ENCODE data around the gene IGSF8. TPM values are rescaled to one million over a fixed set of nuclear protein-coding genes. Genes with fewer than 3 reads are reported as not detected.

Gene IGSF8
- total RNA-seq, 1 experiment from 2014 or later = 35.6 TPM

DNA sequence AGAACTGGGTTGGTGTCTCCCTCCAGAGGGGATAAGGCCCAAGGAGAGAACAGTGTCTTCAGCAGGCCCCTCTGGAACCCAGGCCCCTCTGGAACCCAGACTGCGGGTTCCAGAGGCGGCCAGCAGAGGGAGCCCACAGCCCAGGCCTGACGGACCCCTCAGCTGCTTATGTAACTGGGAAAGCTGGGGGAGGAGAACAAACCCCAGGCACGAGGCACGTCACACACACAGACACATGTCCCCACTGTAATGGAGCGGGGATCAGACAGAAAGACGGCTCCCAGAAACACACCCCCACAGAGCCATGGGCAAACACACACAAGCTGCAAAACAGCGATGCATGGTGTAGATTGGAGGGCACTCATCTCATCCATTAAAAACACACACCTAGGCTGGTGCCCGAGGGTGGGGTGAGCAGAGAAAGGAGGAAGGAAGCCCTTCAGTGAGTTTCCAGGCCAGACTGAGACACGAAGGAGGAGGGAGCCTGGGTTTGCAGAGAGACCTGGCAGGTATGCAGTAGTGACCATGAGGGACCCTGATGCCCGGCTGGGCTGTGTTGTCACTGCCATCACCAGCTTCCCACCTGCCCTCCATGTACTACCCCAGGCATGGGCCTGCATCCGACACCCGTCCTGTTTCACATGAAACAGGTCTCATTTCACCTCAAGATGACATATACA lies 2.8 kb upstream of the IGSF8 start (continued):
- TF ChIP-seq SIN3A (IDR thresholded peaks at IDR 0.05; ENCODE audit: low read depth) = no peak
- TF ChIP-seq FOSL1 (IDR thresholded peaks at IDR 0.05; ENCODE audit: low read depth) = no peak
- TF ChIP-seq SP1 (IDR thresholded peaks at IDR 0.05; ENCODE audit: low read depth) = no peak
- TF ChIP-seq EZH2 (IDR thresholded peaks at IDR 0.05) = no peak
- no peak for TF ChIP-seq ZFX (IDR thresholded peaks at IDR 0.05)

DNA sequence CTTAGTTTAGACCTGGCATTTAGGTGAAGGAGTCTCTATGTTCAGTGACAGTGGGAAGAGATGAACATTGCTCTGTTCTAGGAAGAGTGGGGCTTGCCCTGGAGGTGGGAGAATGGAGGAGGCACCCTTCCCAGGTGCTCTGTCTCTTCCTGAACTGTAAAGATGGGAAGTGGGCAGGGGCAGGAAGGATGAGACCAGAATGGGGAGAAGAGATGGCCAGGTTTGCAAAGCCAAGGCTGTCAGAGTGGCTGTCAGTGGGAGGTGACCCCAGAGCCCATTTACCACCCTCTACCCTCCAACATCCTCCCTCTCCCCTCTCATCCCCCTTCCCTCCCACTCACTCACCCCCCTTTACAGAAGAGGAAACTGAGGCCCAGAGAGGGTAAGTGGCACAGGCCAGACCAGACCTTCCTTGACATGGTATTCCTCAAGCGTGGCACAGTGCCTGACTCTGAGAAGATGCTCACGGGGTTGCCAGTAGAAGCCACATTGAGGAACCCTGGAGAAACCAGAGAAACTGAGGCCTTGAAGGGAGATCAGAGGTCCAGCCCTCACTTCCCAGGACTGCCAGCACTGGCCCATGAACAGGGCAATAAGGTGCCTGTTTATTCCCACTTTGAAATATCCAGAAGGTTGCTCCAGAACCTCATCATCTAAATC lies 1.4 kb upstream of the IGSF8 start:
- ChIA-PET RAD21 (ENCODE audit: low non-redundant PET in 1 of 2, low total read pairs in 2 of 2, uncharacterized antibody in 2 of 2, unreplicated experiment in 2 of 2) (interaction anchor here (1.2 to 1.8 kb wide), 3 partner anchors 53 to 277 kb away, joined by 3 to 5 read pairs (median 4); no protein-coding TSS in a partner anchor), CTCF (interaction anchor here (0.8 to 4.7 kb wide), 8 partner anchors 9 to 275 kb away, joined by 4 to 59 read pairs (median 18); no protein-coding TSS in a partner anchor), POLR2A (interaction anchor here (1.9 kb wide), 1 partner anchor 152 kb away, joined by 5 read pairs; no protein-coding TSS in a partner anchor)
- Histone ChIP-seq H3K79me2 (ENCODE audit: insufficient read depth, low read length) (peaks cover 4% of the 10 kb centered on the region; the same call in 1 of the 2 replicates), H3K4me3 (replicated peaks in 1 of 2; ENCODE audit: low read depth in 1 of 2, low read length in 2 of 2) (no peak overlapping the region), H3K9ac (ENCODE audit: low read length) (no peak overlapping the region), H3K4me2 (ENCODE audit: low read length) (no peak overlapping the region), H3K36me3 (ENCODE audit: control insufficient read depth in 1 of 2, insufficient read depth in 2 of 2, low read length in 2 of 2) (no peaks in the 10 kb centered on the region), H3K9me3 (ENCODE audit: control insufficient read depth in 1 of 2, insufficient read depth in 1 of 2, low read depth in 1 of 2, low read length in 2 of 2) (no peaks in the 10 kb centered on the region), H3K9me2 (ENCODE audit: insufficient read depth) (no peaks in the 10 kb centered on the region), H3K27ac (ENCODE audit: low read depth, low read length) (no peak overlapping the region), H2AFZ (ENCODE audit: low read depth, low read length, poor library complexity, severe bottlenecking) (no peak overlapping the region), H3K27me3 (ENCODE audit: insufficient read depth, low read length) (no peaks in the 10 kb centered on the region), H4K20me1 (ENCODE audit: insufficient read depth) (no peaks in the 10 kb centered on the region), H3K4me1 (ENCODE audit: control insufficient read depth in 1 of 2, insufficient read depth in 2 of 2, low read length in 2 of 2) (peaks cover 11 to 36% of the 10 kb centered on the region in 2 experiments)
- TF ChIP-seq CTCF (IDR thresholded peaks at IDR 0.05 in 2 of 3, conservative IDR thresholded peaks at IDR 0.05 in 1 of 3; ENCODE audit: borderline replicate concordance in 1 of 3, insufficient read depth in 1 of 3, low read depth in 2 of 3, low read length in 2 of 3) = no peak
- no peak for TF ChIP-seq SRF (IDR thresholded peaks at IDR 0.05; ENCODE audit: low read depth)
- TF ChIP-seq JUND (IDR thresholded peaks at IDR 0.05) = no peak
- no peak for TF ChIP-seq SIN3A (IDR thresholded peaks at IDR 0.05; ENCODE audit: low read depth)
- TF ChIP-seq, protein P1, sequence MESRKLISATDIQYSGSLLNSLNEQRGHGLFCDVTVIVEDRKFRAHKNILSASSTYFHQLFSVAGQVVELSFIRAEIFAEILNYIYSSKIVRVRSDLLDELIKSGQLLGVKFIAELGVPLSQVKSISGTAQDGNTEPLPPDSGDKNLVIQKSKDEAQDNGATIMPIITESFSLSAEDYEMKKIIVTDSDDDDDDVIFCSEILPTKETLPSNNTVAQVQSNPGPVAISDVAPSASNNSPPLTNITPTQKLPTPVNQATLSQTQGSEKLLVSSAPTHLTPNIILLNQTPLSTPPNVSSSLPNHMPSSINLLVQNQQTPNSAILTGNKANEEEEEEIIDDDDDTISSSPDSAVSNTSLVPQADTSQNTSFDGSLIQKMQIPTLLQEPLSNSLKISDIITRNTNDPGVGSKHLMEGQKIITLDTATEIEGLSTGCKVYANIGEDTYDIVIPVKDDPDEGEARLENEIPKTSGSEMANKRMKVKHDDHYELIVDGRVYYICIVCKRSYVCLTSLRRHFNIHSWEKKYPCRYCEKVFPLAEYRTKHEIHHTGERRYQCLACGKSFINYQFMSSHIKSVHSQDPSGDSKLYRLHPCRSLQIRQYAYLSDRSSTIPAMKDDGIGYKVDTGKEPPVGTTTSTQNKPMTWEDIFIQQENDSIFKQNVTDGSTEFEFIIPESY (IDR thresholded peaks at IDR 0.05; ENCODE audit: extremely low read depth, insufficient replicate concordance, low read length) = no peak
- TF ChIP-seq CBX3 (IDR thresholded peaks at IDR 0.05; ENCODE audit: low read depth) = no peak
- no peak for TF ChIP-seq SP1 (IDR thresholded peaks at IDR 0.05; ENCODE audit: low read depth)
- no peak for TF ChIP-seq FOSL1 (IDR thresholded peaks at IDR 0.05; ENCODE audit: low read depth)
- no peak for TF ChIP-seq POLR2A (IDR thresholded peaks at IDR 0.05; ENCODE audit: borderline replicate concordance, extremely low read depth, insufficient read depth, insufficient read length)
- TF ChIP-seq RAD21 (IDR thresholded peaks at IDR 0.05; ENCODE audit: low read depth) = no peak
- no peak for TF ChIP-seq ZNF274 (IDR thresholded peaks at IDR 0.05; ENCODE audit: low read depth, low read length)
- no peak for TF ChIP-seq YY1 (IDR thresholded peaks at IDR 0.05; ENCODE audit: extremely low read depth, insufficient replicate concordance, low read depth, low read length)
- TF ChIP-seq CEBPB (IDR thresholded peaks at IDR 0.05; ENCODE audit: low read depth) = no peak
- TF ChIP-seq EGR1 (IDR thresholded peaks at IDR 0.05; ENCODE audit: low read depth) = no peak
- TF ChIP-seq EZH2phosphoT487 (IDR thresholded peaks at IDR 0.05; ENCODE audit: borderline replicate concordance) = no peak
- TF ChIP-seq MAX (IDR thresholded peaks at IDR 0.05) = no peak
- no peak for TF ChIP-seq POLR2AphosphoS5 (IDR thresholded peaks at IDR 0.05; ENCODE audit: low read depth, low read length)
- TF ChIP-seq EZH2 (IDR thresholded peaks at IDR 0.05) = no peak
- no peak for TF ChIP-seq TCF7L2 (IDR thresholded peaks at IDR 0.05; ENCODE audit: borderline replicate concordance, extremely low read depth, insufficient read depth, insufficient read length)
- intact Hi-C loops (cut with micrococcal nuclease) = loop anchor here (2.0 to 5.0 kb wide), 2 partner anchors 63 to 507 kb away; no protein-coding TSS in a partner anchor
- DNase-seq (ENCODE audit: low read depth, low spot score) (no peak), ATAC-seq (no peak)
- BruUV-seq (replicated peaks) = no TSS peak
